Measurements from ENCODE around the gene TSPAN10. TPM values are rescaled to one million over a fixed set of nuclear protein-coding genes. Genes with fewer than 3 reads are reported as not detected.

Gene TSPAN10
- total and polyA plus RNA-seq, 9 of the 15 experiments (the other 6 are each of a cell fraction or from before 2014, with no cell fraction given): 0.05 to 0.31 (median 0.13) TPM; not detected in 1

- intact Hi-C loops (cut with micrococcal nuclease): no loop called here
- BruUV-seq (replicated peaks): no TSS peak
- ChIA-PET CTCF (ENCODE audit: low intra/inter-chr PET ratio) (no interaction called here), POLR2A (interaction anchor here (0.6 to 2.3 kb wide), 7 partner anchors 13 to 1189 kb away, joined by 3 to 8 read pairs (median 3); partner anchors contain the start of genes ARL16 and HGS)
- Histone ChIP-seq H4K20me1 (replicated peaks; ENCODE audit: control insufficient read depth, insufficient read depth, low read length) (no peaks in the 10 kb centered on the region), H3K4me2 (ENCODE audit: insufficient read depth, low read length) (no peak overlapping the region), H3K9me1 (ENCODE audit: control insufficient read depth, insufficient read depth, low read length) (no peaks in the 10 kb centered on the region), H3K9me3 (replicated peaks; ENCODE audit: control insufficient read depth, insufficient read depth, low read depth, low read length) (no peaks in the 10 kb centered on the region), H3K4me3 (no peak overlapping the region), H3K4me1 (replicated peaks in 1 of 2; ENCODE audit: control insufficient read depth in 2 of 2, insufficient read depth in 2 of 2, low read length in 2 of 2) (peaks cover 29 to 43% of the 10 kb centered on the region in 2 experiments), H3K27me3 (ENCODE audit: control insufficient read depth in 2 of 2, insufficient read depth in 2 of 2, low read length in 2 of 2) (no peaks in the 10 kb centered on the region), H3K27ac (ENCODE audit: extremely low read depth, low read depth, low read length) (no peak overlapping the region), H3K36me3 (ENCODE audit: control insufficient read depth, insufficient read depth, low read length) (peaks cover 17% of the 10 kb centered on the region; the same call in 1 of the 3 replicates), H3K9ac (ENCODE audit: insufficient read depth in 1 of 2, low read depth in 2 of 2, low read length in 2 of 2) (no peak overlapping the region), H2AFZ (ENCODE audit: low read depth, low read length) (no peak overlapping the region; the same call in 1 of the 2 replicates), H3K79me2 (ENCODE audit: control insufficient read depth, insufficient read depth, low read length) (peaks cover 30% of the 10 kb centered on the region)
- ATAC-seq (no peak), FAIRE-seq (no peak), DNase-seq (ENCODE audit: extremely low read depth in 1 of 4, low spot score in 3 of 4) (no peak)
- no peak for TF ChIP-seq RBM15 (IDR thresholded peaks at IDR 0.05; ENCODE audit: insufficient read depth, low read length)
- TF ChIP-seq ZNF143 (CRISPR knock-in tag; IDR thresholded peaks at IDR 0.05): no peak
- TF ChIP-seq, protein P1, sequence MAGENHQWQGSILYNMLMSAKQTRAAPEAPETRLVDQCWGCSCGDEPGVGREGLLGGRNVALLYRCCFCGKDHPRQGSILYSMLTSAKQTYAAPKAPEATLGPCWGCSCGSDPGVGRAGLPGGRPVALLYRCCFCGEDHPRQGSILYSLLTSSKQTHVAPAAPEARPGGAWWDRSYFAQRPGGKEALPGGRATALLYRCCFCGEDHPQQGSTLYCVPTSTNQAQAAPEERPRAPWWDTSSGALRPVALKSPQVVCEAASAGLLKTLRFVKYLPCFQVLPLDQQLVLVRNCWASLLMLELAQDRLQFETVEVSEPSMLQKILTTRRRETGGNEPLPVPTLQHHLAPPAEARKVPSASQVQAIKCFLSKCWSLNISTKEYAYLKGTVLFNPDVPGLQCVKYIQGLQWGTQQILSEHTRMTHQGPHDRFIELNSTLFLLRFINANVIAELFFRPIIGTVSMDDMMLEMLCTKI (IDR thresholded peaks at IDR 0.05; ENCODE audit: partially characterized antibody): no peak
- no peak for TF ChIP-seq SAFB (IDR thresholded peaks at IDR 0.05; ENCODE audit: borderline replicate concordance, low read depth, low read length)
- TF ChIP-seq NFIC (IDR thresholded peaks at IDR 0.05): no peak
- TF ChIP-seq L3MBTL2 (IDR thresholded peaks at IDR 0.05): no peak
- TF ChIP-seq NCOA1 (IDR thresholded peaks at IDR 0.05; ENCODE audit: low read depth): no peak
- no peak for TF ChIP-seq ZNF586 (CRISPR knock-in tag; conservative IDR thresholded peaks at IDR 0.05)
- TF ChIP-seq, protein P2, sequence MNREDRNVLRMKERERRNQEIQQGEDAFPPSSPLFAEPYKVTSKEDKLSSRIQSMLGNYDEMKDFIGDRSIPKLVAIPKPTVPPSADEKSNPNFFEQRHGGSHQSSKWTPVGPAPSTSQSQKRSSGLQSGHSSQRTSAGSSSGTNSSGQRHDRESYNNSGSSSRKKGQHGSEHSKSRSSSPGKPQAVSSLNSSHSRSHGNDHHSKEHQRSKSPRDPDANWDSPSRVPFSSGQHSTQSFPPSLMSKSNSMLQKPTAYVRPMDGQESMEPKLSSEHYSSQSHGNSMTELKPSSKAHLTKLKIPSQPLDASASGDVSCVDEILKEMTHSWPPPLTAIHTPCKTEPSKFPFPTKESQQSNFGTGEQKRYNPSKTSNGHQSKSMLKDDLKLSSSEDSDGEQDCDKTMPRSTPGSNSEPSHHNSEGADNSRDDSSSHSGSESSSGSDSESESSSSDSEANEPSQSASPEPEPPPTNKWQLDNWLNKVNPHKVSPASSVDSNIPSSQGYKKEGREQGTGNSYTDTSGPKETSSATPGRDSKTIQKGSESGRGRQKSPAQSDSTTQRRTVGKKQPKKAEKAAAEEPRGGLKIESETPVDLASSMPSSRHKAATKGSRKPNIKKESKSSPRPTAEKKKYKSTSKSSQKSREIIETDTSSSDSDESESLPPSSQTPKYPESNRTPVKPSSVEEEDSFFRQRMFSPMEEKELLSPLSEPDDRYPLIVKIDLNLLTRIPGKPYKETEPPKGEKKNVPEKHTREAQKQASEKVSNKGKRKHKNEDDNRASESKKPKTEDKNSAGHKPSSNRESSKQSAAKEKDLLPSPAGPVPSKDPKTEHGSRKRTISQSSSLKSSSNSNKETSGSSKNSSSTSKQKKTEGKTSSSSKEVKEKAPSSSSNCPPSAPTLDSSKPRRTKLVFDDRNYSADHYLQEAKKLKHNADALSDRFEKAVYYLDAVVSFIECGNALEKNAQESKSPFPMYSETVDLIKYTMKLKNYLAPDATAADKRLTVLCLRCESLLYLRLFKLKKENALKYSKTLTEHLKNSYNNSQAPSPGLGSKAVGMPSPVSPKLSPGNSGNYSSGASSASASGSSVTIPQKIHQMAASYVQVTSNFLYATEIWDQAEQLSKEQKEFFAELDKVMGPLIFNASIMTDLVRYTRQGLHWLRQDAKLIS (CRISPR knock-in tag; IDR thresholded peaks at IDR 0.05): no peak
- no peak for TF ChIP-seq BDP1 (IDR thresholded peaks at IDR 0.05; ENCODE audit: insufficient read depth, insufficient read length)
- in situ Hi-C loops (cut with MboI): no loop called here
- WGBS (ENCODE audit: insufficient coverage, low coverage, missing lambda C conversion rate): 90% methylated on average over 4 of the region's 4 CpGs
Observed at GRCh38 chr17:81662002-81662401, 25.0 kb downstream of the TSPAN10 start.
